H9 (cell line): ENCODE data around the gene DGKG. TPM values are rescaled to one million over a fixed set of nuclear protein-coding genes. Genes with fewer than 3 reads are reported as not detected.

Experiments used
- DNase-seq: peaks from one replicate; pipeline ENCODE4 v3.0.0-alpha.2; 2017
- H2AFZ ChIP-seq: one replicate; pipeline ENCODE4 v1.6.1; 2013; ENCODE audit warnings: mild to moderate bottlenecking, low read length, control low read depth, moderate library complexity
- H2AK5ac ChIP-seq: 2 replicates; pipeline ENCODE4 v1.6.1; 2013; ENCODE audit warnings: low read length, control low read depth, mixed read lengths; ENCODE audit not compliant: insufficient read length
- H2BK120ac ChIP-seq: one replicate; pipeline ENCODE4 v1.6.1; 2013; ENCODE audit warnings: low read depth, mild to moderate bottlenecking, low read length, control low read depth, inconsistent platforms; ENCODE audit not compliant: poor library complexity, severe bottlenecking
- H2BK12ac ChIP-seq: 2 replicates; pipeline ENCODE4 v1.6.1; 2013; ENCODE audit warnings: low read length, control low read depth, mixed read lengths, low read depth; ENCODE audit not compliant: insufficient read length
- H2BK15ac ChIP-seq: 2 replicates; pipeline ENCODE4 v1.6.1; 2013; ENCODE audit warnings: low read depth, low read length, control low read depth
- H2BK20ac ChIP-seq: one replicate; pipeline ENCODE4 v1.6.1; 2013; ENCODE audit warnings: low read depth, mild to moderate bottlenecking, low read length, control low read depth, inconsistent platforms; ENCODE audit not compliant: poor library complexity, severe bottlenecking
- H2BK5ac ChIP-seq: 2 replicates; pipeline ENCODE4 v1.6.1; 2013; ENCODE audit warnings: low read length, control low read depth, mixed read lengths; ENCODE audit not compliant: insufficient read length
- H3K14ac ChIP-seq: 2 replicates; pipeline ENCODE4 v1.6.1; 2013; ENCODE audit warnings: low read length, control low read depth; ENCODE audit not compliant: insufficient read depth
- H3K18ac ChIP-seq: 2 replicates; pipeline ENCODE4 v1.6.1; 2013; ENCODE audit warnings: low read depth, mild to moderate bottlenecking, mixed read lengths, low read length, control low read depth; ENCODE audit not compliant: insufficient read length
- H3K23ac ChIP-seq: 2 replicates; pipeline ENCODE4 v1.6.1; 2013; ENCODE audit warnings: low read length, control low read depth, mixed read lengths, low read depth; ENCODE audit not compliant: insufficient read length
- H3K23me2 ChIP-seq: 2 replicates; pipeline ENCODE4 v1.6.1; 2013; ENCODE audit warnings: low read depth, mild to moderate bottlenecking, mixed read lengths, low read length, control low read depth; ENCODE audit not compliant: insufficient read length, poor library complexity, severe bottlenecking
- H3K27ac ChIP-seq: 2 replicates; pipeline ENCODE4 v1.5.1; 2013; ENCODE audit warnings: low read length, control low read depth, mixed read lengths, low read depth; ENCODE audit not compliant: insufficient read length
- H3K27me3 ChIP-seq: 2 replicates; pipeline ENCODE4 v1.6.1; 2013; ENCODE audit warnings: low read length, control low read depth, inconsistent platforms; ENCODE audit not compliant: insufficient read depth
- H3K4ac ChIP-seq: 2 replicates; pipeline ENCODE4 v1.6.1; 2013; ENCODE audit warnings: low read depth, mild to moderate bottlenecking, control low read depth, inconsistent platforms, low read length, moderate library complexity
- H3K4me1 ChIP-seq: 2 replicates; pipeline ENCODE4 v1.6.1; 2013; ENCODE audit warnings: low read length, control low read depth, inconsistent platforms; ENCODE audit not compliant: insufficient read depth
- H3K4me2 ChIP-seq: 2 replicates; pipeline ENCODE4 v1.6.1; 2013; ENCODE audit warnings: low read length, control low read depth, mixed read lengths; ENCODE audit not compliant: insufficient read length, insufficient read depth
- H3K56ac ChIP-seq: 2 replicates; pipeline ENCODE4 v1.6.1; 2013; ENCODE audit warnings: low read depth, mild to moderate bottlenecking, mixed read lengths, low read length, control low read depth; ENCODE audit not compliant: insufficient read length
- H3K79me1 ChIP-seq: 2 replicates; pipeline ENCODE4 v1.6.1; 2013; ENCODE audit warnings: low read depth, mild to moderate bottlenecking, moderate library complexity, low read length, control low read depth, inconsistent platforms; ENCODE audit not compliant: insufficient read depth, poor library complexity, severe bottlenecking
- H3K79me2 ChIP-seq: 2 replicates; pipeline ENCODE4 v1.6.1; 2013; ENCODE audit warnings: low read length, control low read depth, inconsistent platforms; ENCODE audit not compliant: insufficient read depth
- H3K9ac ChIP-seq: 2 replicates; pipeline ENCODE4 v1.6.1; 2013; ENCODE audit warnings: low read length, control low read depth, mixed read lengths; ENCODE audit not compliant: insufficient read length; ENCODE audit errors: extremely low read depth
- H3K9me3 ChIP-seq: one replicate; pipeline ENCODE4 v1.6.1; 2013; ENCODE audit warnings: low read depth, low read length, inconsistent platforms; ENCODE audit not compliant: control insufficient read depth
- H3T11ph ChIP-seq: one replicate; pipeline ENCODE4 v1.6.1; 2013; ENCODE audit warnings: mild to moderate bottlenecking, low read length, control low read depth, inconsistent platforms
- H4K20me1 ChIP-seq: one replicate; pipeline ENCODE4 v1.6.1; 2013; ENCODE audit not compliant: control insufficient read depth, insufficient read length, insufficient read depth
- H4K5ac ChIP-seq: 2 replicates; pipeline ENCODE4 v1.6.1; 2013; ENCODE audit warnings: low read depth, mild to moderate bottlenecking, mixed read lengths, low read length, control low read depth; ENCODE audit not compliant: insufficient read length
- H4K8ac ChIP-seq: replicated peaks from 2 replicates; pipeline ENCODE4 v1.6.1; 2013; ENCODE audit warnings: low read length, control low read depth, mixed read lengths, low read depth; ENCODE audit not compliant: insufficient read length
- H4K91ac ChIP-seq: 2 replicates; pipeline ENCODE4 v1.6.1; 2013; ENCODE audit warnings: low read depth, mild to moderate bottlenecking, moderate library complexity, mixed read lengths, low read length, control low read depth; ENCODE audit not compliant: insufficient read length
- H3K27ac Mint-ChIP-seq, 3 experiments: 2 replicates in 2 of 3; 3 replicates in 1 of 3; pipeline ENCODE4 v1.8.0; 2020 to 2021; ENCODE audit warnings: mixed read lengths in 3 of 3, mild to moderate bottlenecking in 1 of 3, moderate library complexity in 1 of 3
- H3K27me3 Mint-ChIP-seq: 2 replicates; pipeline ENCODE4 v1.8.0; 2021; ENCODE audit warnings: low read depth, mild to moderate bottlenecking, moderate library complexity, mixed read lengths
- H3K36me3 Mint-ChIP-seq, 3 experiments: 2 replicates in 2 of 3; 3 replicates in 1 of 3; pipeline ENCODE4 v1.8.0; 2020 to 2021; ENCODE audit warnings: low read depth in 3 of 3, mixed read lengths in 3 of 3; ENCODE audit not compliant: insufficient read depth in 1 of 3
- H3K4me1 Mint-ChIP-seq, 2 experiments: 2 replicates each; pipeline ENCODE4 v1.8.0; 2020; ENCODE audit warnings: mixed read lengths in 2 of 2
- H3K4me3 Mint-ChIP-seq, 2 experiments: 2 replicates in 1 of 2; 3 replicates in 1 of 2; pipeline ENCODE4 v1.8.0; 2020 to 2021; ENCODE audit warnings: mild to moderate bottlenecking in 2 of 2, mixed read lengths in 2 of 2, moderate library complexity in 1 of 2
- H3K9me3 Mint-ChIP-seq, 2 experiments: 2 replicates in 1 of 2; 3 replicates in 1 of 2; pipeline ENCODE4 v1.8.0; 2020; ENCODE audit warnings: mild to moderate bottlenecking in 2 of 2, mixed read lengths in 2 of 2, moderate library complexity in 1 of 2
- CTCF ChIP-seq: fragments of 200-600 bp; sonication (generic); conservative IDR thresholded peaks from 3 replicates; pipeline ENCODE4 v1.8.0; 2021; ENCODE audit warnings: antibody characterized with exemption, mild to moderate bottlenecking
- WGBS: extraction: QIAGEN DNeasy Blood & Tissue Kit; methylation state at CpG from one replicate; pipeline ENCODE4 v1.1.7; 2013; ENCODE audit warnings: missing lambda C conversion rate, low lambda C conversion rate, mixed read lengths; ENCODE audit not compliant: insufficient read length; ENCODE audit errors: extremely low coverage; 5-methylcytosine and 5-hydroxymethylcytosine counted together
- total RNA-seq: library from RNA; stranded (reverse); gene quantifications from 2 replicates; pipeline ENCODE4 v1.2.1, GENCODE V29; 2021

The DGKG gene
- total RNA-seq, 1 experiment from 2014 or later: not detected

- no peaks in the 10 kb centered on the region for H4K20me1 ChIP-seq
- Mint-ChIP-seq H3K4me3 (no peak overlapping the region), H3K9me3 (no peaks in the 10 kb centered on the region), H3K4me1 (no peaks in the 10 kb centered on the region), H3K27ac (no peak overlapping the region), H3K27me3 (peaks cover 5% of the 10 kb centered on the region), H3K36me3 (no peaks in the 10 kb centered on the region)
- H2BK5ac ChIP-seq: no peak overlapping the region
- TF ChIP-seq CTCF: no peak
- H3K9ac ChIP-seq: no peak overlapping the region
- H2AK5ac ChIP-seq: no peak overlapping the region
- H3K4ac ChIP-seq: no peak overlapping the region
- no peak overlapping the region for H3K4me2 ChIP-seq
- H3K9me3 ChIP-seq: no peaks in the 10 kb centered on the region
- no peak overlapping the region for H3T11ph ChIP-seq
- H3K27ac ChIP-seq: no peak overlapping the region
- H2AFZ ChIP-seq: no peak overlapping the region
- WGBS: no CpG with 5 or more reads among the region's 4 CpGs
- no peaks in the 10 kb centered on the region for H3K27me3 ChIP-seq
- no peaks in the 10 kb centered on the region for H3K23me2 ChIP-seq
- H2BK20ac ChIP-seq: no peak overlapping the region
- H3K79me1 ChIP-seq: no peaks in the 10 kb centered on the region
- no peak overlapping the region for H4K91ac ChIP-seq
- no peak overlapping the region for H4K8ac ChIP-seq
- H3K56ac ChIP-seq: no peak overlapping the region
- no peak overlapping the region for H3K23ac ChIP-seq
- no peaks in the 10 kb centered on the region for H3K4me1 ChIP-seq
- H2BK12ac ChIP-seq: no peak overlapping the region
- H3K18ac ChIP-seq: no peak overlapping the region
- no peak for DNase-seq
- H2BK15ac ChIP-seq: no peak overlapping the region
- no peak overlapping the region for H2BK120ac ChIP-seq
- no peaks in the 10 kb centered on the region for H3K79me2 ChIP-seq
- H3K14ac ChIP-seq: no peak overlapping the region
- no peak overlapping the region for H4K5ac ChIP-seq
Observed at GRCh38 chr3:186394566-186395217, 32.7 kb upstream of the DGKG start.
